Measurements from ENCODE around the gene DOCK4. TPM values are rescaled to one million over a fixed set of nuclear protein-coding genes. Genes with fewer than 3 reads are reported as not detected.

DOCK4 gene
- total RNA-seq, 1 experiment from 2014 or later: 4.9 TPM

GRCh38 chr7:112185005-112185834 lies 21.0 kb downstream of the DOCK4 start:
- Histone ChIP-seq H3K9ac (ENCODE audit: extremely low read depth, insufficient read length, low read length) (no peak overlapping the region), H3K27ac (ENCODE audit: insufficient read length, low read depth, low read length) (no peak overlapping the region), H4K20me1 (ENCODE audit: control insufficient read depth, insufficient read depth, insufficient read length) (no peaks in the 10 kb centered on the region), H3K79me2 (ENCODE audit: insufficient read depth, low read length) (no peaks in the 10 kb centered on the region; the same call in 1 of the 2 replicates), H2AFZ (ENCODE audit: low read length) (no peak overlapping the region), H4K8ac (replicated peaks; ENCODE audit: insufficient read length, low read depth, low read length) (no peak overlapping the region), H3K9me3 (ENCODE audit: control insufficient read depth, low read depth, low read length) (no peaks in the 10 kb centered on the region), H2BK15ac (ENCODE audit: low read depth, low read length) (no peak overlapping the region), H3K27me3 (ENCODE audit: insufficient read depth, low read length) (no peaks in the 10 kb centered on the region), H3K18ac (ENCODE audit: insufficient read length, low read depth, low read length) (no peak overlapping the region), H2BK20ac (ENCODE audit: low read depth, low read length, poor library complexity, severe bottlenecking) (no peak overlapping the region), H3K23ac (ENCODE audit: insufficient read length, low read depth, low read length) (no peak overlapping the region), H3K4ac (ENCODE audit: low read depth, low read length) (no peak overlapping the region), H3K4me1 (ENCODE audit: insufficient read depth, low read length) (no peaks in the 10 kb centered on the region; the same call in 1 of the 2 replicates), H3K79me1 (ENCODE audit: insufficient read depth, low read depth, low read length, poor library complexity, severe bottlenecking) (no peaks in the 10 kb centered on the region), H3K14ac (ENCODE audit: insufficient read depth, low read length) (no peak overlapping the region), H3K23me2 (ENCODE audit: insufficient read length, low read depth, low read length, poor library complexity, severe bottlenecking) (no peaks in the 10 kb centered on the region), H2BK5ac (ENCODE audit: insufficient read length, low read length) (no peak overlapping the region), H4K5ac (ENCODE audit: insufficient read length, low read depth, low read length) (no peak overlapping the region), H3T11ph (ENCODE audit: low read length) (no peak overlapping the region), H2BK12ac (ENCODE audit: insufficient read length, low read depth, low read length) (no peak overlapping the region), H3K56ac (ENCODE audit: insufficient read length, low read depth, low read length) (no peak overlapping the region), H4K91ac (ENCODE audit: insufficient read length, low read depth, low read length) (no peak overlapping the region), H2BK120ac (ENCODE audit: low read depth, low read length, poor library complexity, severe bottlenecking) (no peak overlapping the region), H3K4me2 (ENCODE audit: insufficient read depth, insufficient read length, low read length) (no peak overlapping the region), H2AK5ac (ENCODE audit: insufficient read length, low read length) (no peak overlapping the region)
- no peak overlapping the region for H3K4me3 Mint-ChIP-seq
- DNase-seq: no peak
- WGBS (ENCODE audit: extremely low coverage, insufficient read length, low lambda C conversion rate): no CpG with 5 or more reads among the region's 4 CpGs
- no peaks in the 10 kb centered on the region for H3K9me3 Mint-ChIP-seq
- H3K27me3 Mint-ChIP-seq (ENCODE audit: low read depth): no peaks in the 10 kb centered on the region
- no peak for TF ChIP-seq CTCF (conservative IDR thresholded peaks at IDR 0.05)
- no peaks in the 10 kb centered on the region for H3K4me1 Mint-ChIP-seq
- no peak overlapping the region for H3K27ac Mint-ChIP-seq
- no peaks in the 10 kb centered on the region for H3K36me3 Mint-ChIP-seq (ENCODE audit: insufficient read depth in 1 of 3, low read depth in 3 of 3)
